SJSA1 (cell line): ENCODE results near the gene TBC1D8B. TPM values are rescaled to one million over a fixed set of nuclear protein-coding genes. Genes with fewer than 3 reads are reported as not detected.
"Not testable (repeated sequence)": the region's sequence is repeated elsewhere in the genome, so short reads cannot be mapped to it uniquely, and the experiment has no call there.

Source experiments
- DNase-seq, 2 experiments: peaks; one replicate each; pipeline ENCODE4 v3.0.0-alpha.2; 2015 to 2020; ENCODE audit warnings: low spot score in 2 of 2, low read depth in 1 of 2
- H3K27ac ChIP-seq: fragments of 250-450 bp; sonication (Bioruptor Pico); 2 replicates; pipeline ENCODE4 v1.5.1; 2020; ENCODE audit warnings: mild to moderate bottlenecking, moderate library complexity
- H3K27me3 ChIP-seq: fragments of 250-450 bp; sonication (Bioruptor Pico); replicated peaks from 2 replicates; pipeline ENCODE4 v1.5.1; 2020; ENCODE audit warnings: mild to moderate bottlenecking, moderate library complexity
- H3K36me3 ChIP-seq: fragments of 250-450 bp; sonication (Bioruptor Pico); 2 replicates; pipeline ENCODE4 v1.5.1; 2020; ENCODE audit warnings: mild to moderate bottlenecking
- H3K4me1 ChIP-seq: fragments of 250-450 bp; sonication (Bioruptor Pico); replicated peaks from 2 replicates; pipeline ENCODE4 v1.6.1; 2021; ENCODE audit warnings: mild to moderate bottlenecking
- H3K4me3 ChIP-seq: fragments of 250-450 bp; sonication (Bioruptor Pico); 2 replicates; pipeline ENCODE4 v1.5.1; 2020; ENCODE audit warnings: mild to moderate bottlenecking
- H3K9me3 ChIP-seq: fragments of 250-450 bp; sonication (Bioruptor Pico); replicated peaks from 2 replicates; pipeline ENCODE4 v1.5.1; 2020; ENCODE audit warnings: mild to moderate bottlenecking
- total RNA-seq: library from RNA; depleted of rRNA; stranded (reverse); fragments of >200 nt; shearing (Covaris generic); gene quantifications from 2 replicates; pipeline ENCODE4 v1.2.3, GENCODE V29; 2014

TBC1D8B gene
- total RNA-seq, 1 experiment from 2014 or later = 2.1 TPM

- H3K36me3 ChIP-seq, DNase-seq, H3K27ac ChIP-seq, H3K4me1 ChIP-seq, H3K9me3 ChIP-seq, H3K4me3 ChIP-seq, H3K27me3 ChIP-seq: not testable (repeated sequence)
Measured at GRCh38 chrX:106872796-106873195, 70.3 kb downstream of the TBC1D8B start.

GRCh38 chrX:106874075-106874474 lies 71.6 kb downstream of the TBC1D8B start:
- Histone ChIP-seq H3K27me3 (no peaks in the 10 kb centered on the region), H3K4me1 (no peaks in the 10 kb centered on the region), H3K4me3 (no peak overlapping the region), H3K27ac (no peak overlapping the region), H3K9me3 (no peaks in the 10 kb centered on the region), H3K36me3 (no peaks in the 10 kb centered on the region)
- DNase-seq = peak in 1 of 2 experiments; percentile 5

- H3K27me3 ChIP-seq = no peaks in the 10 kb centered on the region
- no peak for DNase-seq
- no peaks in the 10 kb centered on the region for H3K4me1 ChIP-seq
- H3K27ac ChIP-seq = no peak overlapping the region
- no peaks in the 10 kb centered on the region for H3K36me3 ChIP-seq
- no peaks in the 10 kb centered on the region for H3K9me3 ChIP-seq
- H3K4me3 ChIP-seq = no peak overlapping the region
Measured at GRCh38 chrX:106875151-106875550, 72.7 kb downstream of the TBC1D8B start.

- H3K27ac ChIP-seq = no peak overlapping the region
- no peak for DNase-seq
- no peaks in the 10 kb centered on the region for H3K36me3 ChIP-seq
- no peaks in the 10 kb centered on the region for H3K27me3 ChIP-seq
- no peaks in the 10 kb centered on the region for H3K9me3 ChIP-seq
- no peak overlapping the region for H3K4me3 ChIP-seq
- peaks cover 1% of the 10 kb centered on the region for H3K4me1 ChIP-seq
Measured at GRCh38 chrX:106889468-106889867, 87.0 kb downstream of the TBC1D8B start.

GRCh38 chrX:106891762-106892460 lies 89.4 kb downstream of the TBC1D8B start:
- Histone ChIP-seq H3K9me3 (no peaks in the 10 kb centered on the region), H3K4me3 (no peak overlapping the region), H3K27ac (no peak overlapping the region), H3K27me3 (no peaks in the 10 kb centered on the region), H3K36me3 (no peaks in the 10 kb centered on the region), H3K4me1 (peaks cover 16% of the 10 kb centered on the region)
- no peak for DNase-seq

DNA sequence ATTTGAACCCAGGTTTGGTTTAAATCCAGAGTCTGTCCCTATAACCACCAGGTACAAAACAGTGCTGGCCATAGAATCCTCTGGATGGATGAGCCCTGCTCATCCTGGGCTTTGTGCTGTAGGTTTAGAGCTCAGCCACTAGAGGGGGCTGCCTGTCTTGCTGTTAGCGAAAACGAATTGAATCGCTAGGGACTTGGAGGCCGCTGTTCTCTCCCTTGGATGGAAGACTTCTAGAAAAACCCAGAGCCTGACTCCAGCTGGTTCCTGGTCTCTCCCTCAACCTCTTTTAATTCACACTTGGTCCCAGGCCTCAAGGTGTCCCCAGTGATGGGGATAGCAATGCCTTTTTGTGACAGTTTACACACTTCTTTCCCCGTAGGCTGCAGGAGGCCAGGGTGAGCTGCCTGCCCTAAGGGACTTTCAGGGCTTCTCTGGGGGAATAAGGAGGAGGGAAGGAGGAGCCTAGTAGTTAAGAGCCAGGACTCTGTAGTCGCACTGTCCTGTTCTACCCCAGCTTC lies 92.0 kb downstream of the TBC1D8B start:
- H3K4me1 ChIP-seq = peaks cover 22% of the 10 kb centered on the region
- H3K4me3 ChIP-seq = no peak overlapping the region
- no peaks in the 10 kb centered on the region for H3K36me3 ChIP-seq
- DNase-seq = peak; percentile 59 to 64
- no peaks in the 10 kb centered on the region for H3K9me3 ChIP-seq
- H3K27me3 ChIP-seq = no peaks in the 10 kb centered on the region
- no peak overlapping the region for H3K27ac ChIP-seq

- no peaks in the 10 kb centered on the region for H3K27me3 ChIP-seq
- peaks cover 22% of the 10 kb centered on the region for H3K4me1 ChIP-seq
- DNase-seq = peak; percentile 47 to 51
- H3K4me3 ChIP-seq = no peak overlapping the region
- H3K27ac ChIP-seq = no peak overlapping the region
- no peaks in the 10 kb centered on the region for H3K9me3 ChIP-seq
- H3K36me3 ChIP-seq = no peaks in the 10 kb centered on the region
Measured at GRCh38 chrX:106894978-106895452, 92.5 kb downstream of the TBC1D8B start.

GRCh38 chrX:106897259-106897658 lies 94.8 kb downstream of the TBC1D8B start:
- Histone ChIP-seq H3K9me3 (no peaks in the 10 kb centered on the region), H3K27me3 (no peaks in the 10 kb centered on the region), H3K4me3 (no peak overlapping the region), H3K4me1 (peaks cover 22% of the 10 kb centered on the region), H3K27ac (no peak overlapping the region), H3K36me3 (no peaks in the 10 kb centered on the region)
- no peak for DNase-seq

DNA sequence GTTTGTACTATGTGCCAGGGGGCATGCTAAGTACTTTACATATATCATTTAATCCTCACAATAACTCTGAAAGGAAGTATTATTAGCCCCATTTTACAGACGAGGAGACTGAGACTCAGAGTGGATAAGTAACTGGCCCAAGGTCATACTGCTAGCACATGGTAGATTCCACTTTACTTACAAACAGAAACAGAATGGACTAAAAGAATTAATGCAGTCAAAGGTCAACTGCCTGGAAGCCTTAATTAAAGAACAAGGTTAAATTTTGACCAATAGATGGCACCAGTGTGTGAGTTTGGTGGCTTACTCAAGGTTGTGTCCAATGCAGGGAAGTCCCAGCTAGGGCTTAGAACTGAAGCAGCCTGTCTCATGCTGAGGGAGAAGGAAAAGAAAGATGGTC lies 96.0 kb downstream of the TBC1D8B start:
- no peaks in the 10 kb centered on the region for H3K36me3 ChIP-seq
- no peak overlapping the region for H3K4me3 ChIP-seq
- H3K27me3 ChIP-seq = no peaks in the 10 kb centered on the region
- no peaks in the 10 kb centered on the region for H3K9me3 ChIP-seq
- DNase-seq = peak in 1 of 2 experiments; percentile 21
- peaks cover 22% of the 10 kb centered on the region for H3K4me1 ChIP-seq
- no peak overlapping the region for H3K27ac ChIP-seq

GRCh38 chrX:106899276-106899675 lies 96.8 kb downstream of the TBC1D8B start:
- no peaks in the 10 kb centered on the region for H3K27me3 ChIP-seq
- no peaks in the 10 kb centered on the region for H3K9me3 ChIP-seq
- DNase-seq = no peak
- H3K4me3 ChIP-seq = no peak overlapping the region
- no peak overlapping the region for H3K27ac ChIP-seq
- H3K36me3 ChIP-seq = no peaks in the 10 kb centered on the region
- H3K4me1 ChIP-seq = peaks cover 22% of the 10 kb centered on the region

GRCh38 chrX:106899841-106900240 lies 97.4 kb downstream of the TBC1D8B start:
- Histone ChIP-seq H3K36me3 (no peaks in the 10 kb centered on the region), H3K4me3 (no peak overlapping the region)

GRCh38 chrX:106901341-106901740 lies 98.9 kb downstream of the TBC1D8B start:
- no peaks in the 10 kb centered on the region for H3K9me3 ChIP-seq
- no peak for DNase-seq
- H3K36me3 ChIP-seq = no peaks in the 10 kb centered on the region
- H3K4me3 ChIP-seq = no peak overlapping the region
- H3K27me3 ChIP-seq = no peaks in the 10 kb centered on the region
- H3K27ac ChIP-seq = no peak overlapping the region
- peaks cover 6% of the 10 kb centered on the region; the same call in 1 of the 2 replicates for H3K4me1 ChIP-seq

More at GRCh38 chrX:106899841-106900240, 97.4 kb downstream of the TBC1D8B start:
- H3K27ac ChIP-seq = no peak overlapping the region
- peaks cover 17% of the 10 kb centered on the region for H3K4me1 ChIP-seq
- H3K27me3 ChIP-seq = no peaks in the 10 kb centered on the region
- no peaks in the 10 kb centered on the region for H3K9me3 ChIP-seq
- no peak for DNase-seq

- Histone ChIP-seq H3K27me3 (no peaks in the 10 kb centered on the region), H3K9me3 (no peaks in the 10 kb centered on the region), H3K4me3 (no peak overlapping the region), H3K27ac (no peak overlapping the region), H3K36me3 (no peaks in the 10 kb centered on the region), H3K4me1 (peaks cover 6% of the 10 kb centered on the region; the same call in 1 of the 2 replicates)
- no peak for DNase-seq
Measured at GRCh38 chrX:106901781-106902219, 99.3 kb downstream of the TBC1D8B start.

DNA sequence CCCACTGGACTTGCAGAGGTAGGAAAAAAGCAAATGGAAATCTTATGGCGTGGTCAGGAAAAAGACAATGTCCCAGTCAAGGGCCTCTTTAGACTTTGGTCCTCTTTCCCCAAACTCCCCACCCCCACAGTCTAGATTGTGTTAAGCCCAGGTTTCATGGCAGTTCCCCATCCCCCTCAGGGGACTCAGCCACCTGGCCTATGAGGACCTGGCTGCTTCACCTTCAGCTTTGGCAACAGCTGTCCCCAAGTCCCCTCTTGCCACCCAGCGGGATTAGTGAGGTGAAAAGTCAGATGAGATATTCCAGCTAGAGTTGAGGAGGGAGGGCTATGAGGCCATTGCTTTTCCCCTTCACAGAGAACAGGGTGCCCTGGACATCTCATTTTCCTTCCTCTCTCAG lies 100.2 kb downstream of the TBC1D8B start:
- Histone ChIP-seq H3K4me3 (no peak overlapping the region), H3K36me3 (no peaks in the 10 kb centered on the region), H3K9me3 (no peaks in the 10 kb centered on the region), H3K27ac (no peak overlapping the region), H3K4me1 (peaks cover 6% of the 10 kb centered on the region; the same call in 1 of the 2 replicates), H3K27me3 (no peaks in the 10 kb centered on the region)
- DNase-seq = no peak
